Measurements from ENCODE around the gene HOOK2. TPM values are rescaled to one million over a fixed set of nuclear protein-coding genes. Genes with fewer than 3 reads are reported as not detected.
A peak's percentile ranks its signal among the peaks of the same experiment; 100 is the strongest.

The HOOK2 gene
- total and polyA plus RNA-seq, 9 of the 15 experiments (the other 6 are each of a cell fraction or from before 2014, with no cell fraction given) = 1.3 to 17.2 (median 9.9) TPM

DNA sequence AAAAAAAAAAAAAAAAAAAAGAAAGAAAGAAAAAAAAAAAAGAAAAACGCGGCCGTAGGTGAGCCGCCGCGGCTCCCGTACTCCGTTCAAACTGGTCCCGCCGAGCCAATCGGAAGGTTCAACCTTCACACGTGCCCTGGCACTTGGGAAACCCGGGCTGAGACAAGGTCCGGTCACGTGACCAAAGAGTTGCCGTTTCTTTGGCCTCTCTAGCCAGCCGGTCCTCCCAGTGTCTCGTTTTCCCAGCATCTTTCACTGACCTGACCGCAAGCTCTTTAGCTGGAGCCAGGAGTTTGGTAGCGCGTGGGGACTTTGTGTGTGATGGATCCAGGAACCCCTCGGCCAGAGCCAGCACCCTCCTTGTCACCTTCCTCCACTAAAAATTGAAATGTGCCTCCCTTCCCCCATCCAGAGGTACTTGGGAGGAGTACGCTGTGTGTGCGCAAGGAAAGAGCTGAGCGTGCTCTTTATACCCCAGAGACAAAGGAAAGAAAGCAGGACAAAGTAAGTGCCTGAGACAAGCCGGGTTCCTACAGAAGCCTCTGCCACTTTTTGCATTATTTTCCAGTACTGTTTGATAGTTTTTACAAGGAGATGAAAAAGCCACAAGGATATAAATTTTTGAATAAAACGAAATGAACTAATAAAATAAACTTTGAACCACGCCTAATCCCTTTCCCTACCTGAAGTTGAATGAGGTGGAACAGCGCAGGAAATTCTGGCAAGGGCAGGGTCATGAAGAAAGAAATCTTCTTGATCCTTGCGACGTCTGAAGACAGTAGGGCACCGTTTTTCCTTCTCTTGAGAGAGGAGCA, 52.6 kb downstream of the HOOK2 start (continued):
- TF ChIP-seq RERE (CRISPR knock-in tag; IDR thresholded peaks at IDR 0.05; ENCODE audit: borderline replicate concordance) = no peak
- TF ChIP-seq ZNF184 (CRISPR knock-in tag; IDR thresholded peaks at IDR 0.05) = no peak
- peak; percentile 69 for TF ChIP-seq ELF1 (tag; IDR thresholded peaks at IDR 0.05)
- TF ChIP-seq, protein P1, sequence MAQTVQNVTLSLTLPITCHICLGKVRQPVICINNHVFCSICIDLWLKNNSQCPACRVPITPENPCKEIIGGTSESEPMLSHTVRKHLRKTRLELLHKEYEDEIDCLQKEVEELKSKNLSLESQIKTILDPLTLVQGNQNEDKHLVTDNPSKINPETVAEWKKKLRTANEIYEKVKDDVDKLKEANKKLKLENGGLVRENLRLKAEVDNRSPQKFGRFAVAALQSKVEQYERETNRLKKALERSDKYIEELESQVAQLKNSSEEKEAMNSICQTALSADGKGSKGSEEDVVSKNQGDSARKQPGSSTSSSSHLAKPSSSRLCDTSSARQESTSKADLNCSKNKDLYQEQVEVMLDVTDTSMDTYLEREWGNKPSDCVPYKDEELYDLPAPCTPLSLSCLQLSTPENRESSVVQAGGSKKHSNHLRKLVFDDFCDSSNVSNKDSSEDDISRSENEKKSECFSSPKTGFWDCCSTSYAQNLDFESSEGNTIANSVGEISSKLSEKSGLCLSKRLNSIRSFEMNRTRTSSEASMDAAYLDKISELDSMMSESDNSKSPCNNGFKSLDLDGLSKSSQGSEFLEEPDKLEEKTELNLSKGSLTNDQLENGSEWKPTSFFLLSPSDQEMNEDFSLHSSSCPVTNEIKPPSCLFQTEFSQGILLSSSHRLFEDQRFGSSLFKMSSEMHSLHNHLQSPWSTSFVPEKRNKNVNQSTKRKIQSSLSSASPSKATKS (CRISPR knock-in tag; IDR thresholded peaks at IDR 0.05) = no peak
- TF ChIP-seq PRDM10 (IDR thresholded peaks at IDR 0.05; ENCODE audit: partially characterized antibody) = peak; percentile 68
- TF ChIP-seq MYNN (IDR thresholded peaks at IDR 0.05) = no peak
- TF ChIP-seq MYNN (CRISPR knock-in tag; IDR thresholded peaks at IDR 0.05) = no peak
- TF ChIP-seq ZNF717 (CRISPR knock-in tag; IDR thresholded peaks at IDR 0.05) = no peak
- TF ChIP-seq, protein P2, sequence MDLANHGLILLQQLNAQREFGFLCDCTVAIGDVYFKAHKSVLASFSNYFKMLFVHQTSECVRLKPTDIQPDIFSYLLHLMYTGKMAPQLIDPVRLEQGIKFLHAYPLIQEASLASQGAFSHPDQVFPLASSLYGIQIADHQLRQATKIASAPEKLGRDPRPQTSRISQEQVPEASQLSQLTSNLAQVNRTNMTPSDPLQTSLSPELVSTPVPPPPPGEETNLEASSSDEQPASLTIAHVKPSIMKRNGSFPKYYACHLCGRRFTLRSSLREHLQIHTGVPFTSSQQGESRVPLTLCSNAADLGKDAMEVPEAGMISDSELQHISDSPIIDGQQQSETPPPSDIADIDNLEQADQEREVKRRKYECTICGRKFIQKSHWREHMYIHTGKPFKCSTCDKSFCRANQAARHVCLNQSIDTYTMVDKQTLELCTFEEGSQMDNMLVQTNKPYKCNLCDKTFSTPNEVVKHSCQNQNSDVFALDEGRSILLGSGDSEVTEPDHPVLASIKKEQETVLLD (IDR thresholded peaks at IDR 0.05) = no peak; the same call in 1 of the 2 replicates
- TF ChIP-seq CREBBP (IDR thresholded peaks at IDR 0.05; ENCODE audit: low read depth, low read length) = no peak
- TF ChIP-seq ZNF316 (IDR thresholded peaks at IDR 0.05) = peak; percentile 81
- TF ChIP-seq TBP (optimal IDR thresholded peaks at IDR 0.05; ENCODE audit: low read depth, low read length) = peak; percentile 84
- TF ChIP-seq BRF2 (IDR thresholded peaks at IDR 0.05; ENCODE audit: borderline replicate concordance, insufficient read depth, insufficient read length) = no peak
